ENCODE data around the gene CHURC1. TPM values are rescaled to one million over a fixed set of nuclear protein-coding genes. Genes with fewer than 3 reads are reported as not detected.

Gene CHURC1
- total RNA-seq, 2 donors from 2014 or later, result 29.1 to 43.2 TPM

DNA sequence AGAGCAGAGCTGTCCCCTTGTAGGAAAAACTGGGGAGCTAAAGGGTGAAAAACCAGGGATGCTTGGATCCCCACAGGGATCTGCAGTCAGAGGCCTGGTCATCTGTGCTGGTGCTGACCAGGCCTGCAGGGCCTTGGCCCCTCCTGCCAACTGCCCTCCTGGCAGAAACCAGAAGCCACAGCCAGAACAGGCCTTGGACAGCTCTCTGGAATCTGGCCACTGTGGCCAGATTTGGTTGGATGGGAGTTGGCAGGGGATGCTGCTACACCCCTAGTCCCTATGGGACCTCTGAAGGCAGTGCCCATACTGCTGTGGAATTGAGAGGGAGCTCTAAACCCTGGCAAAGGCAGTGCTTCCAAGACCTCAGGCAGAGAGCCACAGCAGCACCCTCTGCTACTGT, 37.5 kb downstream of the CHURC1 start:
- H3K27ac ChIP-seq, result no peak overlapping the region
- no peak overlapping the region for H3K4me3 ChIP-seq
- H3K36me3 ChIP-seq (replicated peaks in 1 of 2; ENCODE audit: insufficient read depth in 1 of 2, low read depth in 2 of 2), result peaks cover 0 to 2% of the 10 kb centered on the region in 2 donors
- TF ChIP-seq, protein P1, sequence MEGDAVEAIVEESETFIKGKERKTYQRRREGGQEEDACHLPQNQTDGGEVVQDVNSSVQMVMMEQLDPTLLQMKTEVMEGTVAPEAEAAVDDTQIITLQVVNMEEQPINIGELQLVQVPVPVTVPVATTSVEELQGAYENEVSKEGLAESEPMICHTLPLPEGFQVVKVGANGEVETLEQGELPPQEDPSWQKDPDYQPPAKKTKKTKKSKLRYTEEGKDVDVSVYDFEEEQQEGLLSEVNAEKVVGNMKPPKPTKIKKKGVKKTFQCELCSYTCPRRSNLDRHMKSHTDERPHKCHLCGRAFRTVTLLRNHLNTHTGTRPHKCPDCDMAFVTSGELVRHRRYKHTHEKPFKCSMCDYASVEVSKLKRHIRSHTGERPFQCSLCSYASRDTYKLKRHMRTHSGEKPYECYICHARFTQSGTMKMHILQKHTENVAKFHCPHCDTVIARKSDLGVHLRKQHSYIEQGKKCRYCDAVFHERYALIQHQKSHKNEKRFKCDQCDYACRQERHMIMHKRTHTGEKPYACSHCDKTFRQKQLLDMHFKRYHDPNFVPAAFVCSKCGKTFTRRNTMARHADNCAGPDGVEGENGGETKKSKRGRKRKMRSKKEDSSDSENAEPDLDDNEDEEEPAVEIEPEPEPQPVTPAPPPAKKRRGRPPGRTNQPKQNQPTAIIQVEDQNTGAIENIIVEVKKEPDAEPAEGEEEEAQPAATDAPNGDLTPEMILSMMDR (IDR thresholded peaks at IDR 0.05), result no peak
- no peak for TF ChIP-seq POLR2A (IDR thresholded peaks at IDR 0.05)
- no peaks in the 10 kb centered on the region for H3K4me1 ChIP-seq
- no peaks in the 10 kb centered on the region for H3K27me3 ChIP-seq
- DNase-seq, result no peak
- no peak for ATAC-seq
- no peaks in the 10 kb centered on the region for H3K9me3 ChIP-seq
- intact Hi-C loops (cut with DNase I), result no loop called here

- Histone ChIP-seq H3K4me3 (no peak overlapping the region), H3K27ac (no peak overlapping the region), H3K4me1 (no peaks in the 10 kb centered on the region), H3K27me3 (no peaks in the 10 kb centered on the region), H3K36me3 (replicated peaks in 1 of 2; ENCODE audit: insufficient read depth in 1 of 2, low read depth in 2 of 2) (peaks cover 0 to 2% of the 10 kb centered on the region in 2 donors), H3K9me3 (no peaks in the 10 kb centered on the region)
- intact Hi-C loops (cut with DNase I), result no loop called here
- DNase-seq (no peak), ATAC-seq (no peak)
- 79 to 87% methylated on average over 7 of the region's 7 CpGs for WGBS, 2 donors
- TF ChIP-seq, protein P1 (IDR thresholded peaks at IDR 0.05), result no peak
- no peak for TF ChIP-seq POLR2A (IDR thresholded peaks at IDR 0.05)
These were observed 38.5 kb downstream of the CHURC1 start for GRCh38 chr14:64952598-64953309.

DNA sequence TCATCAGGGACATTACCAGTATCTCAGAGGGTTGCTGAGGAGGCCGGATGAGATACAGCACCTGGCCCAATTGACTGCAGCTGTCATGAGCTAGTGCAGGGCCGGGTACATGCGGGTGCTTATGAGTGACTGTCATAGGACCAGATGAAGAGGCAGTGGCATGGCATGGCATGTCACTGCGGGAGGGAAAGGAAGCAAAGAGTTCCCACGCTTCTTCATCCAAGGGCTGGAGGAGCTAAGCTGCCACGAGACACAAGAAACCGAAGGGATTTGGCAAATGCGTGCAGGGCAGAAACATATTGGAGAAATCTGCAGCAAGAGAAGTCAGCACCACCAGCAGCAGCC, 39.0 kb downstream of the CHURC1 start:
- 89 to 94% methylated on average over 8 of the region's 8 CpGs for WGBS, 2 donors
- TF ChIP-seq, protein P1 (IDR thresholded peaks at IDR 0.05), result no peak
- TF ChIP-seq POLR2A (IDR thresholded peaks at IDR 0.05), result no peak
- intact Hi-C loops (cut with DNase I), result no loop called here
- no peak overlapping the region for H3K4me3 ChIP-seq
- no peaks in the 10 kb centered on the region for H3K4me1 ChIP-seq
- peaks cover 0 to 2% of the 10 kb centered on the region in 2 donors for H3K36me3 ChIP-seq (replicated peaks in 1 of 2; ENCODE audit: insufficient read depth in 1 of 2, low read depth in 2 of 2)
- no peak for ATAC-seq
- H3K27me3 ChIP-seq, result no peaks in the 10 kb centered on the region
- H3K9me3 ChIP-seq, result no peaks in the 10 kb centered on the region
- no peak for DNase-seq
- no peak overlapping the region for H3K27ac ChIP-seq

GRCh38 chr14:64953661-64954060, 39.4 kb downstream of the CHURC1 start:
- ATAC-seq, result no peak
- Histone ChIP-seq H3K4me1 (no peaks in the 10 kb centered on the region), H3K4me3 (no peak overlapping the region), H3K27ac (no peak overlapping the region), H3K27me3 (no peaks in the 10 kb centered on the region), H3K9me3 (no peaks in the 10 kb centered on the region), H3K36me3 (replicated peaks in 1 of 2; ENCODE audit: insufficient read depth in 1 of 2, low read depth in 2 of 2) (no peaks in the 10 kb centered on the region)
- 88 to 93% methylated on average over 6 of the region's 6 CpGs for WGBS, 2 donors
- no peak for DNase-seq
- intact Hi-C loops (cut with DNase I), result no loop called here
- TF ChIP-seq, protein P1 (IDR thresholded peaks at IDR 0.05), result no peak
- TF ChIP-seq POLR2A (IDR thresholded peaks at IDR 0.05), result no peak
